ENCODE data around the gene WDR53. TPM values are rescaled to one million over a fixed set of nuclear protein-coding genes. Genes with fewer than 3 reads are reported as not detected.
A peak's percentile ranks its signal among the peaks of the same experiment; 100 is the strongest.

WDR53 gene
- polyA plus RNA-seq, 2 of the 4 experiments (the other 2 are of a cell fraction): 10.8 to 12.0 TPM

DNA sequence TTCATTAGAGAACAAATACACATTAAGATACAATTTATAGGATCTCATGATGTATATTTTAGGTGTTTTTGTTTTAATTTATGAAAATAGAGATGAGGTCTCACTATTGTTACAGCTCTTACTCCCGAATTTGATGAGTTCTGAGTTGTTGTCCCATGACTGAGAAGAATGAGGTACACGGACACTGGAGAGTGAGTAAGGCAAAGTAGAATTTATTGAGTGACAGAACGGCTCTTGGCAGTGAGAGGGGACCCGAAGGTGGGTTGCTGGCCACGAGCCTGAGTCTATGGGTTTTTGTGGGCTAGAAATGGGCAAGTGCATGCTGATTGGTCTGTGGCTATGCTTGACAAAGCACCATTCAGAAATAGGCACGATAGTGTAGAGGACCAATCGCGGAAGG is 61.7 kb downstream of the WDR53 start:
- 60% methylated on average over 8 of the region's 8 CpGs for WGBS (ENCODE audit: missing lambda C conversion rate)
- Histone ChIP-seq H3K9me3 (0 out of 3 replicates have a peak, but pooled peaks cover 2% of the 10 kb centered on the region), H3K27ac (no peak overlapping the region), H3K4me1 (peaks cover 4% of the 10 kb centered on the region; the same call in 1 of the 3 replicates), H3K4me2 (no peak overlapping the region), H3K4me3 (no peak overlapping the region)
- POLR2A ChIA-PET: no interaction called here
- DNase-seq (ENCODE audit: low read depth in 1 of 2, low spot score in 1 of 2) (no peak), ATAC-seq (no peak), FAIRE-seq (no peak)
- CTCF ChIA-PET: interaction anchor here (1.2 to 1.4 kb wide), 3 partner anchors 15 to 255 kb away, joined by 3 to 4 read pairs (median 3); no protein-coding TSS in a partner anchor
- TF ChIP-seq ZSCAN20 (CRISPR knock-in tag; IDR thresholded peaks at IDR 0.05) (no peak), EP300 (IDR thresholded peaks at IDR 0.05) (no peak), HOXB5 (CRISPR knock-in tag; IDR thresholded peaks at IDR 0.05) (no peak), ZFP36 (IDR thresholded peaks at IDR 0.05; ENCODE audit: borderline replicate concordance, partially characterized antibody) (no peak), KDM5A (IDR thresholded peaks at IDR 0.05) (no peak), HDAC2 (IDR thresholded peaks at IDR 0.05) (no peak), NR3C1 (IDR thresholded peaks at IDR 0.05) (no peak), FOSL2 (IDR thresholded peaks at IDR 0.05) (no peak), FOSL2 (CRISPR knock-in tag; IDR thresholded peaks at IDR 0.05) (no peak), PHF8 (IDR thresholded peaks at IDR 0.05; ENCODE audit: borderline replicate concordance, low read depth) (no peak), NPAS2 (CRISPR knock-in tag; IDR thresholded peaks at IDR 0.05; ENCODE audit: borderline replicate concordance) (no peak)
- TF ChIP-seq, protein P1, sequence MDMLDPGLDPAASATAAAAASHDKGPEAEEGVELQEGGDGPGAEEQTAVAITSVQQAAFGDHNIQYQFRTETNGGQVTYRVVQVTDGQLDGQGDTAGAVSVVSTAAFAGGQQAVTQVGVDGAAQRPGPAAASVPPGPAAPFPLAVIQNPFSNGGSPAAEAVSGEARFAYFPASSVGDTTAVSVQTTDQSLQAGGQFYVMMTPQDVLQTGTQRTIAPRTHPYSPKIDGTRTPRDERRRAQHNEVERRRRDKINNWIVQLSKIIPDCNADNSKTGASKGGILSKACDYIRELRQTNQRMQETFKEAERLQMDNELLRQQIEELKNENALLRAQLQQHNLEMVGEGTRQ (IDR thresholded peaks at IDR 0.05): no peak
- TF ChIP-seq, protein P2, sequence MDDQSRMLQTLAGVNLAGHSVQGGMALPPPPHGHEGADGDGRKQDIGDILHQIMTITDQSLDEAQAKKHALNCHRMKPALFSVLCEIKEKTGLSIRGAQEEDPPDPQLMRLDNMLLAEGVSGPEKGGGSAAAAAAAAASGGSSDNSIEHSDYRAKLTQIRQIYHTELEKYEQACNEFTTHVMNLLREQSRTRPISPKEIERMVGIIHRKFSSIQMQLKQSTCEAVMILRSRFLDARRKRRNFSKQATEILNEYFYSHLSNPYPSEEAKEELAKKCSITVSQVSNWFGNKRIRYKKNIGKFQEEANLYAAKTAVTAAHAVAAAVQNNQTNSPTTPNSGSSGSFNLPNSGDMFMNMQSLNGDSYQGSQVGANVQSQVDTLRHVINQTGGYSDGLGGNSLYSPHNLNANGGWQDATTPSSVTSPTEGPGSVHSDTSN (IDR thresholded peaks at IDR 0.05): no peak
- TF ChIP-seq, protein P3, sequence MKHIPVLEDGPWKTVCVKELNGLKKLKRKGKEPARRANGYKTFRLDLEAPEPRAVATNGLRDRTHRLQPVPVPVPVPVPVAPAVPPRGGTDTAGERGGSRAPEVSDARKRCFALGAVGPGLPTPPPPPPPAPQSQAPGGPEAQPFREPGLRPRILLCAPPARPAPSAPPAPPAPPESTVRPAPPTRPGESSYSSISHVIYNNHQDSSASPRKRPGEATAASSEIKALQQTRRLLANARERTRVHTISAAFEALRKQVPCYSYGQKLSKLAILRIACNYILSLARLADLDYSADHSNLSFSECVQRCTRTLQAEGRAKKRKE (CRISPR knock-in tag; IDR thresholded peaks at IDR 0.05; ENCODE audit: low read depth): no peak
- TF ChIP-seq, protein P4, sequence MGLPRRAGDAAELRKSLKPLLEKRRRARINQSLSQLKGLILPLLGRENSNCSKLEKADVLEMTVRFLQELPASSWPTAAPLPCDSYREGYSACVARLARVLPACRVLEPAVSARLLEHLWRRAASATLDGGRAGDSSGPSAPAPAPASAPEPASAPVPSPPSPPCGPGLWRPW (IDR thresholded peaks at IDR 0.05): no peak

DNA sequence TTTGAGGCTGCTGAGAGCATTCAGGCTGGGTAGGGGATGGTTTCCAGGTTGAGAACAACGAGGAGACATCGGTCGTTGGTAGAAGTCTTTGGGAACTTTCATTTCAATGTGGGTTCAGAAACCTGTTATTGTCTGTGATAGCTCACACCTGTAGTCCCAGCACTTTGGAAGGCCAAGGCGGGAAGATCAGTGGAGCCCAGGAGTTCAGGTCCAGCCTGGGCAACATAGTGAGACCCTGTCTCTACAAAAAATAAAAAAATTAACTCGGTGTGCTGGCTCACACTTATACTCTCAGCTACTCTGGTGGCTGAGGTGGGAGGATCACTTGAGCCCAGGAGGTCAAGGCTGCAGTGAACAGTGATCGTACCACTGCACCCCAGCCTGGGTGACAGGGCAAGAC is 63.8 kb downstream of the WDR53 start:
- CTCF ChIA-PET: interaction anchor here (1.5 to 1.7 kb wide), 2 partner anchors 20 to 24 kb away, joined by 4 to 5 read pairs; no protein-coding TSS in a partner anchor
- WGBS (ENCODE audit: missing lambda C conversion rate): 94% methylated on average over 6 of the region's 6 CpGs
- Histone ChIP-seq H3K9me3 (0 out of 3 replicates have a peak, but pooled peaks cover 2% of the 10 kb centered on the region), H3K4me2 (peak overlapping the region; percentile 74; the same call in 2 of the 3 replicates), H3K4me1 (peaks cover 12% of the 10 kb centered on the region), H3K27ac (peak overlapping the region; percentile 82 to 96; a peak in 5 of 6 replicates), H3K4me3 (no peak overlapping the region)
- ATAC-seq (no peak), DNase-seq (ENCODE audit: low read depth in 1 of 2, low spot score in 1 of 2) (no peak), FAIRE-seq (no peak)
- POLR2A ChIA-PET: interaction anchor here (1.0 to 1.3 kb wide), 2 partner anchors 8 to 72 kb away, joined by 3 read pairs; partner anchors contain the start of gene UBXN7
- TF ChIP-seq KDM1A (IDR thresholded peaks at IDR 0.05; ENCODE audit: low read depth) (no peak), CBX2 (IDR thresholded peaks at IDR 0.05; ENCODE audit: borderline replicate concordance, low read depth) (no peak), POLR2A (IDR thresholded peaks at IDR 0.05; ENCODE audit: low read length) (no peak), POLR2AphosphoS2 (conservative IDR thresholded peaks at IDR 0.05; ENCODE audit: low read length) (no peak), CHD4 (IDR thresholded peaks at IDR 0.05; ENCODE audit: borderline replicate concordance) (no peak), ZNF302 (CRISPR knock-in tag; IDR thresholded peaks at IDR 0.05) (no peak), ZFP36 (IDR thresholded peaks at IDR 0.05; ENCODE audit: borderline replicate concordance, partially characterized antibody) (no peak), HDAC2 (IDR thresholded peaks at IDR 0.05) (no peak), ZSCAN20 (CRISPR knock-in tag; IDR thresholded peaks at IDR 0.05) (no peak), NFE2L2 (conservative IDR thresholded peaks at IDR 0.05; ENCODE audit: low read length) (no peak), SREBF2 (IDR thresholded peaks at IDR 0.05) (no peak), HOXB5 (CRISPR knock-in tag; IDR thresholded peaks at IDR 0.05) (no peak), KDM5A (IDR thresholded peaks at IDR 0.05) (no peak), NR3C1 (IDR thresholded peaks at IDR 0.05) (no peak), EHMT2 (IDR thresholded peaks at IDR 0.05; ENCODE audit: low read depth) (no peak)
- TF ChIP-seq, protein P5, sequence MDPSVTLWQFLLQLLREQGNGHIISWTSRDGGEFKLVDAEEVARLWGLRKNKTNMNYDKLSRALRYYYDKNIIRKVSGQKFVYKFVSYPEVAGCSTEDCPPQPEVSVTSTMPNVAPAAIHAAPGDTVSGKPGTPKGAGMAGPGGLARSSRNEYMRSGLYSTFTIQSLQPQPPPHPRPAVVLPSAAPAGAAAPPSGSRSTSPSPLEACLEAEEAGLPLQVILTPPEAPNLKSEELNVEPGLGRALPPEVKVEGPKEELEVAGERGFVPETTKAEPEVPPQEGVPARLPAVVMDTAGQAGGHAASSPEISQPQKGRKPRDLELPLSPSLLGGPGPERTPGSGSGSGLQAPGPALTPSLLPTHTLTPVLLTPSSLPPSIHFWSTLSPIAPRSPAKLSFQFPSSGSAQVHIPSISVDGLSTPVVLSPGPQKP (IDR thresholded peaks at IDR 0.05; ENCODE audit: low read depth, low read length): no peak
- TF ChIP-seq, protein P6, sequence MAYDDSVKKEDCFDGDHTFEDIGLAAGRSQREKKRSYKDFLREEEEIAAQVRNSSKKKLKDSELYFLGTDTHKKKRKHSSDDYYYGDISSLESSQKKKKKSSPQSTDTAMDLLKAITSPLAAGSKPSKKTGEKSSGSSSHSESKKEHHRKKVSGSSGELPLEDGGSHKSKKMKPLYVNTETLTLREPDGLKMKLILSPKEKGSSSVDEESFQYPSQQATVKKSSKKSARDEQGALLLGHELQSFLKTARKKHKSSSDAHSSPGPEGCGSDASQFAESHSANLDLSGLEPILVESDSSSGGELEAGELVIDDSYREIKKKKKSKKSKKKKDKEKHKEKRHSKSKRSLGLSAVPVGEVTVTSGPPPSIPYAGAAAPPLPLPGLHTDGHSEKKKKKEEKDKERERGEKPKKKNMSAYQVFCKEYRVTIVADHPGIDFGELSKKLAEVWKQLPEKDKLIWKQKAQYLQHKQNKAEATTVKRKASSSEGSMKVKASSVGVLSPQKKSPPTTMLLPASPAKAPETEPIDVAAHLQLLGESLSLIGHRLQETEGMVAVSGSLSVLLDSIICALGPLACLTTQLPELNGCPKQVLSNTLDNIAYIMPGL (CRISPR knock-in tag; IDR thresholded peaks at IDR 0.05; ENCODE audit: borderline replicate concordance): no peak
